IgD-negative memory B cell (primary cell): ENCODE results near the gene ZC3H18. TPM values are rescaled to one million over a fixed set of nuclear protein-coding genes. Genes with fewer than 3 reads are reported as not detected.

Experiments used
- H3K27ac Mint-ChIP-seq, 3 donors: one replicate each; pipeline ENCODE4 v1.8.0; 2020 to 2022; ENCODE audit warnings: mild to moderate bottlenecking in 3 of 3, mixed read lengths in 3 of 3, moderate library complexity in 1 of 3
- H3K27me3 Mint-ChIP-seq: one replicate; pipeline ENCODE4 v1.8.0; 2021; ENCODE audit warnings: mixed read lengths
- H3K36me3 Mint-ChIP-seq: one replicate; pipeline ENCODE4 v1.8.0; 2020; ENCODE audit warnings: mild to moderate bottlenecking, mixed read lengths
- H3K4me1 Mint-ChIP-seq, 3 donors: one replicate each; pipeline ENCODE4 v1.8.0; 2020 to 2022; ENCODE audit warnings: mixed read lengths in 3 of 3, mild to moderate bottlenecking in 1 of 3
- H3K4me3 Mint-ChIP-seq, 4 donors: one replicate each; pipeline ENCODE4 v1.8.0; 2020 to 2022; ENCODE audit warnings: mild to moderate bottlenecking in 4 of 4, mixed read lengths in 4 of 4, moderate library complexity in 3 of 4
- H3K9me3 Mint-ChIP-seq, 3 donors: one replicate each; pipeline ENCODE4 v1.8.0; 2020 to 2021; ENCODE audit warnings: mixed read lengths in 3 of 3, mild to moderate bottlenecking in 1 of 3
- polyA plus RNA-seq: library from polyadenylated mRNA; unstranded; fragments of 300-500 nt; fragmentation: Illumina TruSeq; gene quantifications from one replicate; pipeline ENCODE4 v1.2.3, GENCODE V29; 2021

Gene ZC3H18
- polyA plus RNA-seq, 1 donor from 2014 or later = 17.5 TPM

GRCh38 chr16:88552815-88553214, 17.4 kb upstream of the ZC3H18 start:
- no peaks in the 10 kb centered on the region for H3K36me3 Mint-ChIP-seq
- H3K9me3 Mint-ChIP-seq = peaks cover 0 to 2% (median 0%) of the 10 kb centered on the region in 3 donors
- peaks cover 7% of the 10 kb centered on the region for H3K27me3 Mint-ChIP-seq
- H3K4me3 Mint-ChIP-seq = no peak overlapping the region
- H3K4me1 Mint-ChIP-seq = peaks cover 7 to 16% (median 8%) of the 10 kb centered on the region in 3 donors
- no peak overlapping the region for H3K27ac Mint-ChIP-seq

GRCh38 chr16:88553739-88554138, 16.5 kb upstream of the ZC3H18 start:
- Mint-ChIP-seq H3K4me1 (peaks cover 7 to 16% (median 8%) of the 10 kb centered on the region in 3 donors), H3K4me3 (no peak overlapping the region), H3K27ac (peak overlapping the region in 1 of 3 donors; percentile 76), H3K36me3 (no peaks in the 10 kb centered on the region), H3K9me3 (peaks cover 0 to 2% (median 0%) of the 10 kb centered on the region in 3 donors), H3K27me3 (peaks cover 8% of the 10 kb centered on the region)

- H3K27me3 Mint-ChIP-seq = peaks cover 11% of the 10 kb centered on the region
- H3K4me3 Mint-ChIP-seq = no peak overlapping the region
- H3K9me3 Mint-ChIP-seq = peaks cover 0 to 2% (median 0%) of the 10 kb centered on the region in 3 donors
- peaks cover 7 to 12% (median 8%) of the 10 kb centered on the region in 3 donors for H3K4me1 Mint-ChIP-seq
- no peaks in the 10 kb centered on the region for H3K36me3 Mint-ChIP-seq
- no peak overlapping the region for H3K27ac Mint-ChIP-seq
These were observed 15.4 kb upstream of the ZC3H18 start for GRCh38 chr16:88554711-88555264.

GRCh38 chr16:88556294-88556988, 13.8 kb upstream of the ZC3H18 start:
- H3K4me1 Mint-ChIP-seq = peaks cover 0 to 3% (median 2%) of the 10 kb centered on the region in 3 donors
- H3K4me3 Mint-ChIP-seq = peak overlapping the region in 1 of 4 donors; percentile 16
- no peaks in the 10 kb centered on the region for H3K36me3 Mint-ChIP-seq
- peaks cover 0 to 2% (median 0%) of the 10 kb centered on the region in 3 donors for H3K9me3 Mint-ChIP-seq
- H3K27me3 Mint-ChIP-seq = peaks cover 11% of the 10 kb centered on the region
- peak overlapping the region in 1 of 3 donors; percentile 85 for H3K27ac Mint-ChIP-seq

- peaks cover 0 to 2% (median 0%) of the 10 kb centered on the region in 3 donors for H3K9me3 Mint-ChIP-seq
- H3K27ac Mint-ChIP-seq = no peak overlapping the region
- H3K27me3 Mint-ChIP-seq = peaks cover 13% of the 10 kb centered on the region
- no peaks in the 10 kb centered on the region for H3K36me3 Mint-ChIP-seq
- H3K4me3 Mint-ChIP-seq = no peak overlapping the region
- H3K4me1 Mint-ChIP-seq = peaks cover 1 to 4% (median 2%) of the 10 kb centered on the region in 3 donors
These were observed 11.5 kb upstream of the ZC3H18 start for GRCh38 chr16:88558457-88559442.

GRCh38 chr16:88560714-88561484, 9.3 kb upstream of the ZC3H18 start:
- H3K27me3 Mint-ChIP-seq = peaks cover 13% of the 10 kb centered on the region
- no peak overlapping the region for H3K4me3 Mint-ChIP-seq
- H3K9me3 Mint-ChIP-seq = peaks cover 0 to 1% (median 0%) of the 10 kb centered on the region in 3 donors
- H3K4me1 Mint-ChIP-seq = peaks cover 1 to 4% (median 2%) of the 10 kb centered on the region in 3 donors
- no peak overlapping the region for H3K27ac Mint-ChIP-seq
- H3K36me3 Mint-ChIP-seq = no peaks in the 10 kb centered on the region

GRCh38 chr16:88561485-88562359, 8.5 kb upstream of the ZC3H18 start:
- H3K27ac Mint-ChIP-seq = peak overlapping the region in 1 of 3 donors; percentile 90
- H3K4me1 Mint-ChIP-seq = peaks cover 1 to 4% (median 2%) of the 10 kb centered on the region in 3 donors
- H3K9me3 Mint-ChIP-seq = no peaks in the 10 kb centered on the region
- no peaks in the 10 kb centered on the region for H3K36me3 Mint-ChIP-seq
- H3K4me3 Mint-ChIP-seq = peak overlapping the region in 3 of 4 donors; percentile 8 to 73 (median 65)
- H3K27me3 Mint-ChIP-seq = peaks cover 7% of the 10 kb centered on the region

- peak overlapping the region in 2 of 4 donors; percentile 10 to 74 for H3K4me3 Mint-ChIP-seq
- no peaks in the 10 kb centered on the region for H3K36me3 Mint-ChIP-seq
- no peaks in the 10 kb centered on the region for H3K9me3 Mint-ChIP-seq
- H3K27ac Mint-ChIP-seq = no peak overlapping the region
- peaks cover 10 to 12% (median 10%) of the 10 kb centered on the region in 3 donors for H3K4me1 Mint-ChIP-seq
- H3K27me3 Mint-ChIP-seq = peaks cover 2% of the 10 kb centered on the region
These were observed 4.0 kb upstream of the ZC3H18 start for GRCh38 chr16:88566158-88566557.

- no peaks in the 10 kb centered on the region for H3K36me3 Mint-ChIP-seq
- peak overlapping the region; percentile 86 to 96 (median 94) for H3K4me3 Mint-ChIP-seq
- peaks cover 13 to 22% (median 19%) of the 10 kb centered on the region in 3 donors for H3K4me1 Mint-ChIP-seq
- H3K27ac Mint-ChIP-seq = peak overlapping the region; percentile 90 to 93 (median 92)
- no peaks in the 10 kb centered on the region for H3K9me3 Mint-ChIP-seq
- no peaks in the 10 kb centered on the region for H3K27me3 Mint-ChIP-seq
These were observed 1.2 kb upstream of the ZC3H18 start for GRCh38 chr16:88568710-88569613.

GRCh38 chr16:88569614-88569984, 604 bp upstream of the ZC3H18 start:
- Mint-ChIP-seq H3K9me3 (no peaks in the 10 kb centered on the region), H3K36me3 (no peaks in the 10 kb centered on the region), H3K4me3 (peak overlapping the region; percentile 86 to 96 (median 94)), H3K4me1 (peaks cover 13 to 22% (median 19%) of the 10 kb centered on the region in 3 donors), H3K27me3 (no peaks in the 10 kb centered on the region), H3K27ac (peak overlapping the region; percentile 90 to 93 (median 92))

GRCh38 chr16:88570691-88571092, 489 bp downstream of the ZC3H18 start:
- no peaks in the 10 kb centered on the region for H3K27me3 Mint-ChIP-seq
- H3K4me1 Mint-ChIP-seq = peaks cover 13 to 23% (median 21%) of the 10 kb centered on the region in 3 donors
- no peaks in the 10 kb centered on the region for H3K36me3 Mint-ChIP-seq
- H3K27ac Mint-ChIP-seq = peak overlapping the region; percentile 90 to 94 (median 92)
- H3K4me3 Mint-ChIP-seq = peak overlapping the region; percentile 82 to 95 (median 92)
- H3K9me3 Mint-ChIP-seq = no peaks in the 10 kb centered on the region

GRCh38 chr16:88575251-88575650, 5.0 kb downstream of the ZC3H18 start:
- H3K4me1 Mint-ChIP-seq = peaks cover 7 to 27% (median 23%) of the 10 kb centered on the region in 3 donors
- H3K4me3 Mint-ChIP-seq = no peak overlapping the region
- H3K27ac Mint-ChIP-seq = no peak overlapping the region
- H3K9me3 Mint-ChIP-seq = no peaks in the 10 kb centered on the region
- H3K36me3 Mint-ChIP-seq = no peaks in the 10 kb centered on the region
- H3K27me3 Mint-ChIP-seq = no peaks in the 10 kb centered on the region
